Measurements from ENCODE around the gene CDK17. TPM values are rescaled to one million over a fixed set of nuclear protein-coding genes. Genes with fewer than 3 reads are reported as not detected.

The CDK17 gene
- total and polyA plus RNA-seq, 10 donors: 12.9 to 108 (median 66.4) TPM

GRCh38 chr12:96294831-96295230 is 105.4 kb downstream of the CDK17 start:
- Histone ChIP-seq H3K27me3 (replicated peaks in 1 of 7) (no peaks in the 10 kb centered on the region), H3K27ac (no peak overlapping the region), H3K4me1 (peaks cover 0 to 21% (median 4%) of the 10 kb centered on the region in 6 donors), H3K9me3 (no peaks in the 10 kb centered on the region), H3K36me3 (peaks cover 0 to 100% (median 36%) of the 10 kb centered on the region in 6 donors), H3K4me3 (no peak overlapping the region)
- TF ChIP-seq POLR2A (IDR thresholded peaks at IDR 0.05): no peak
- no peak for TF ChIP-seq CTCF (IDR thresholded peaks at IDR 0.05 in 8 of 11, conservative IDR thresholded peaks at IDR 0.05 in 3 of 11)
- no peak for TF ChIP-seq POLR2AphosphoS5 (IDR thresholded peaks at IDR 0.05)
- WGBS, 5 donors: 36 to 53% (median 47%) methylated on average over 3 of the region's 3 CpGs
- intact Hi-C loops (cut with DNase I; ENCODE audit: low total_unique reads): no loop called here
- DNase-seq: no peak

GRCh38 chr12:96293093-96293492 is 107.1 kb downstream of the CDK17 start:
- intact Hi-C loops (cut with DNase I; ENCODE audit: low total_unique reads): no loop called here
- DNase-seq: no peak
- Histone ChIP-seq H3K4me3 (no peak overlapping the region), H3K27me3 (replicated peaks in 1 of 7) (no peaks in the 10 kb centered on the region), H3K27ac (no peak overlapping the region), H3K9me3 (no peaks in the 10 kb centered on the region), H3K36me3 (peaks cover 0 to 100% (median 36%) of the 10 kb centered on the region in 6 donors), H3K4me1 (peaks cover 0 to 21% (median 4%) of the 10 kb centered on the region in 6 donors)
- TF ChIP-seq CTCF (IDR thresholded peaks at IDR 0.05 in 8 of 11, conservative IDR thresholded peaks at IDR 0.05 in 3 of 11) (no peak), POLR2A (IDR thresholded peaks at IDR 0.05) (no peak), POLR2AphosphoS5 (IDR thresholded peaks at IDR 0.05) (no peak)
- 95 to 99% (median 98%) methylated on average over 2 of the region's 2 CpGs for WGBS, 5 donors

GRCh38 chr12:96289067-96289466 is 111.2 kb downstream of the CDK17 start:
- intact Hi-C loops (cut with DNase I; ENCODE audit: low total_unique reads): no loop called here
- Histone ChIP-seq H3K9me3 (no peaks in the 10 kb centered on the region), H3K27me3 (replicated peaks in 1 of 7) (no peaks in the 10 kb centered on the region), H3K4me3 (no peak overlapping the region), H3K27ac (no peak overlapping the region), H3K4me1 (no peaks in the 10 kb centered on the region), H3K36me3 (peaks cover 0 to 100% (median 53%) of the 10 kb centered on the region in 6 donors)
- TF ChIP-seq POLR2AphosphoS5 (IDR thresholded peaks at IDR 0.05) (no peak), CTCF (IDR thresholded peaks at IDR 0.05 in 8 of 11, conservative IDR thresholded peaks at IDR 0.05 in 3 of 11) (no peak), POLR2A (IDR thresholded peaks at IDR 0.05) (no peak)
- 74 to 95% (median 92%) methylated on average over 5 of the region's 5 CpGs for WGBS, 5 donors
- no peak for DNase-seq

- Histone ChIP-seq H3K9me3 (no peaks in the 10 kb centered on the region), H3K27ac (no peak overlapping the region), H3K4me3 (no peak overlapping the region), H3K4me1 (no peaks in the 10 kb centered on the region), H3K36me3 (peaks cover 0 to 100% (median 84%) of the 10 kb centered on the region in 6 donors), H3K27me3 (replicated peaks in 1 of 7) (no peaks in the 10 kb centered on the region)
- no peak for DNase-seq
- intact Hi-C loops (cut with DNase I; ENCODE audit: low total_unique reads): no loop called here
- no peak for TF ChIP-seq POLR2AphosphoS5 (IDR thresholded peaks at IDR 0.05)
These were observed 115.1 kb downstream of the CDK17 start for GRCh38 chr12:96285158-96285557.

- H3K27me3 ChIP-seq (replicated peaks in 1 of 7): no peaks in the 10 kb centered on the region
- peaks cover 0 to 4% (median 0%) of the 10 kb centered on the region in 6 donors for H3K4me1 ChIP-seq
- peaks cover 0 to 89% (median 50%) of the 10 kb centered on the region in 6 donors for H3K36me3 ChIP-seq
- no peak overlapping the region for H3K27ac ChIP-seq
- TF ChIP-seq POLR2A (IDR thresholded peaks at IDR 0.05): no peak
- no peak for TF ChIP-seq POLR2AphosphoS5 (IDR thresholded peaks at IDR 0.05)
- no peak for TF ChIP-seq CTCF (IDR thresholded peaks at IDR 0.05 in 8 of 11, conservative IDR thresholded peaks at IDR 0.05 in 3 of 11)
- H3K4me3 ChIP-seq: no peak overlapping the region
- no peak for DNase-seq
- intact Hi-C loops (cut with DNase I; ENCODE audit: low total_unique reads): no loop called here
- H3K9me3 ChIP-seq: no peaks in the 10 kb centered on the region
These were observed 125.9 kb downstream of the CDK17 start for GRCh38 chr12:96274331-96274730.
